Left ventricle myocardium inferior (tissue), 1 donor: ENCODE data around the gene KNDC1. TPM values are rescaled to one million over a fixed set of nuclear protein-coding genes. Genes with fewer than 3 reads are reported as not detected.
"Not testable (repeated sequence)": the region's sequence is repeated elsewhere in the genome, so short reads cannot be mapped to it uniquely, and the experiment has no call there.

Experiments used
- DNase-seq: peaks from one replicate; pipeline ENCODE4 v3.0.0-alpha.2; 2020
- H3K27ac ChIP-seq: fragments of 200-600 bp; replicated peaks from 2 replicates; pipeline ENCODE4 v1.8.0; 2021
- H3K27me3 ChIP-seq: fragments of 200-600 bp; 2 replicates; pipeline ENCODE4 v1.8.0; 2021; ENCODE audit warnings: low read depth
- H3K36me3 ChIP-seq: fragments of 200-600 bp; 2 replicates; pipeline ENCODE4 v1.8.0; 2021
- H3K4me1 ChIP-seq: fragments of 200-600 bp; 2 replicates; pipeline ENCODE4 v1.8.0; 2021
- H3K4me3 ChIP-seq: fragments of 200-600 bp; 2 replicates; pipeline ENCODE4 v1.8.0; 2021; ENCODE audit warnings: mild to moderate bottlenecking, moderate library complexity
- H3K9me3 ChIP-seq: fragments of 200-600 bp; replicated peaks from 2 replicates; pipeline ENCODE4 v1.8.0; 2021
- CTCF ChIP-seq: fragments of 200-600 bp; IDR thresholded peaks from 2 replicates; pipeline ENCODE4 v1.8.0; 2021; ENCODE audit warnings: antibody characterized with exemption, mild to moderate bottlenecking, borderline replicate concordance
- intact Hi-C: fragments of 100-400 bp; cut with micrococcal nuclease; formaldehyde crosslinking; loops from one replicate; pipeline ENCODE4 v1.11.0; 2022
- total RNA-seq: library from RNA; stranded (reverse); fragmentation: NEBNext Ultra II Directional; extraction: Animal tissue kit (Norgen Biotek cat#: 25700); gene quantifications from one replicate; pipeline ENCODE4 v1.2.1, GENCODE V29; 2021
- donor health status: DM: no; HTN: yes; CAD: no; lungs with severe emphysema.

KNDC1 gene
- total RNA-seq, 1 donor from 2014 or later, result 0.11 TPM

DNA sequence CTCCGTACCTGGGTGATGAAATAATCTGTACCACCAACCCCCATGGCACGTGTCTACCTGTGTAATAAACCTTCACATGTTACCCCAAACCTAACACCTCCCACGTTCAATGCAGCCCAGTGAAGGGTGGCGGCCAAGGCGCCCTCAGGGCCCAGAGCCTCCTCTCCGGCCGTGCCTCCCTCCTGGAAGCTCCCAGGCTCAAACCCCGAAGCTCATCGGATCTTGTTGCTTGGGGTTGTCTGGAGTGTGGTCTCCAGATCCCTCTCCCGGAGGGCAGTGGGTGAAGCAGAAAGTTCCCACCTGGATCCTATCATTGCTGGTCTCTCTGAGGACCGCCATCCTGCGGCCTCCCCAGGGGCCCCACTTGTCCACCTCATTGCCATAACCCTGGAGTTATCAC is 9.4 kb upstream of the KNDC1 start:
- Histone ChIP-seq H3K4me3 (no peak overlapping the region), H3K27ac (no peak overlapping the region), H3K36me3 (no peaks in the 10 kb centered on the region), H3K9me3 (peaks cover 29% of the 10 kb centered on the region), H3K27me3 (peaks cover 76% of the 10 kb centered on the region), H3K4me1 (no peaks in the 10 kb centered on the region)
- TF ChIP-seq CTCF, result no peak
- intact Hi-C loops, result no loop called here
- DNase-seq, result no peak

- intact Hi-C loops, DNase-seq, H3K27ac ChIP-seq, H3K4me1 ChIP-seq, H3K4me3 ChIP-seq, H3K36me3 ChIP-seq: not testable (repeated sequence)
- H3K27me3 ChIP-seq, result peaks cover 71% of the 10 kb centered on the region
- peaks cover 29% of the 10 kb centered on the region for H3K9me3 ChIP-seq
Measured at GRCh38 chr10:133151071-133151470, 8.9 kb upstream of the KNDC1 start.

- peaks cover 66% of the 10 kb centered on the region for H3K27me3 ChIP-seq
- intact Hi-C loops, result no loop called here
- no peak for TF ChIP-seq CTCF
Measured at GRCh38 chr10:133151543-133151972, 8.5 kb upstream of the KNDC1 start.

DNA sequence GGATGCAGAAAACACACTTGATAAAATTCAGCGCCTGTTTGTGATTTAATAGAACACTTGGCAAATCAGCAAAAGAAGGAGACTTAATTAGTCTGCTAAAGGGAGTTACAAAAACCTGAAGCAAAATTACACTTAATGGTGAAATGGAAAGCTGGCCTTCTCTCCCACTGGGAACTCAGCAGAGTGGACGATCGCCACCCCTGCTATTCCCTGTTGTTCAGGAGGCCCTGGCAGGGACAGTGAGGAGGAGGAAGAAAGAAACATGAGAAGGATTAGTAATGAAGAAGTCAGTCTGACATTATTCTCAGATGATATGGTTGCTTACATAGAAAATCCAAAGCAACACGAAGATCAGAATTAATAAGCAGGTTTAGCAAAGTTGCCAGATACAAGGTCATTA is 5.6 kb upstream of the KNDC1 start:
- H3K4me3 ChIP-seq, result no peak overlapping the region
- peaks cover 5% of the 10 kb centered on the region for H3K9me3 ChIP-seq
- intact Hi-C loops, result no loop called here
- no peak overlapping the region for H3K27ac ChIP-seq
- no peaks in the 10 kb centered on the region for H3K4me1 ChIP-seq
- DNase-seq, result no peak
- peaks cover 57% of the 10 kb centered on the region for H3K27me3 ChIP-seq
- no peaks in the 10 kb centered on the region for H3K36me3 ChIP-seq
- no peak for TF ChIP-seq CTCF

More at GRCh38 chr10:133151543-133151972, 8.5 kb upstream of the KNDC1 start:
- Histone ChIP-seq H3K4me1 (no peaks in the 10 kb centered on the region), H3K9me3 (peaks cover 29% of the 10 kb centered on the region), H3K36me3 (no peaks in the 10 kb centered on the region), H3K27ac (no peak overlapping the region), H3K4me3 (no peak overlapping the region)
- no peak for DNase-seq

DNA sequence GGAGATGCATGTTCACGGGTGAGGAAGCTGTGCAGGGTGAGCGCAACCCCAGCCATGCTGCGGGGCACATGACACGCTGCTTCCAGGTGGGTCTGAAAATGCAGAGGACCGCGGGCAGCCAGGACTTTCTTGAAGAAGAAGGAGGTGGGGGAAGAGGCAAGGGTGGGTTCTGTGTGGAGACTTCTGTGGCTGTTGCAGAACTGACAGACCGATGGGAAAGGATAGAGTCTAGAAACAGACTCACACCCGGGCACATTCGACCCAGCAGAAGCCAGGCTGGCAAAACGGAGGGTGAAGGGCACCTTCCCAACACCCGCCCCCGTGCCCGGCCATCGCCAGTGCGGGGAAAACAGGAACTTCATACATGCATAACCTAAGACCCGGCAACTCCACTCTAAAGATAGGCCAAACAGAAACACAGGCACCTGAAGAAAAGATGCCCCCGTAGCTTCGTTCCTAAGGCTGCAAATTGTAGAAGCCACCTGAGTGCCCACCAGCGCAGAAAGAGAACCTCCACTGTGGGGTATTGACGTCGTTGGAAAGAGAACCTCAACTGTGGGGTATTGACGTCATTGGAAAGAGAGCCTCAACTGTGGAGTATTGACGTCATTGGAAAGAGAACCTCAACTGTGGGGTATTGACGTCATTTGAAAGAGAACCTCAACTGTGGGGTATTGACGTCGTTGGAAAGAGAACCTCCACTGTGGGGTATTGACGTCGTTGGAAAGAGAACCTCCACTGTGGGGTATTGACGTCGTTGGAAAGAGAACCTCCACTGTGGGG is 4.8 kb upstream of the KNDC1 start:
- no peak for DNase-seq

More for the DNA sequence above, 4.8 kb upstream of the KNDC1 start:
- no peaks in the 10 kb centered on the region for H3K4me1 ChIP-seq
- peaks cover 57% of the 10 kb centered on the region for H3K27me3 ChIP-seq
- intact Hi-C loops, result no loop called here
- H3K36me3 ChIP-seq, result no peaks in the 10 kb centered on the region
- peaks cover 2% of the 10 kb centered on the region for H3K9me3 ChIP-seq
- no peak for TF ChIP-seq CTCF
- no peak overlapping the region for H3K4me3 ChIP-seq
- H3K27ac ChIP-seq, result no peak overlapping the region
